Stomach (tissue), 9 donors: ENCODE measurements around the gene CSGALNACT2. TPM values are rescaled to one million over a fixed set of nuclear protein-coding genes. Genes with fewer than 3 reads are reported as not detected.

Experiments used
- DNase-seq, 2 donors: peaks; one replicate each; pipeline versions ENCODE4 v3.0.0 to v3.0.0-alpha.2; 2013 to 2019
- H3K27ac ChIP-seq, 5 donors: fragments of 200-600 bp in 4 of 5; sonication (generic) in 4 of 5; one replicate each; pipeline ENCODE4 v1.5.1; 2013 to 2019; ENCODE audit warnings: mild to moderate bottlenecking in 1 of 5, moderate library complexity in 1 of 5
- H3K27me3 ChIP-seq, 3 donors: fragments of 200-600 bp; sonication (generic); one replicate each; pipeline ENCODE4 v1.5.1; 2017 to 2019; ENCODE audit warnings: mixed run types in 1 of 3
- H3K36me3 ChIP-seq, 4 donors: fragments of 200-600 bp; sonication (generic); 1 replicate in 3 of 4; 2 replicates in 1 of 4; pipeline ENCODE4 v1.5.1; 2016 to 2019
- H3K4me1 ChIP-seq, 4 donors: fragments of 200-600 bp; sonication (generic); one replicate each; pipeline ENCODE4 v1.5.1; 2016 to 2019
- H3K4me3 ChIP-seq, 4 donors: fragments of 200-600 bp; sonication (generic) in 3 of 4; one replicate each; pipeline ENCODE4 v1.5.1; 2016 to 2019; ENCODE audit warnings: mild to moderate bottlenecking in 1 of 4
- H3K9me3 ChIP-seq, 4 donors: fragments of 200-600 bp; sonication (generic); one replicate each; pipeline ENCODE4 v1.5.1; 2016 to 2019
- EP300 ChIP-seq: sonication (generic); formaldehyde crosslinking; IDR thresholded peaks from one replicate; pipeline ENCODE4 v1.6.1; 2017; ENCODE audit warnings: antibody characterized with exemption
- POLR2A ChIP-seq, 4 donors: fragments of 450-650 bp; IDR thresholded peaks; one replicate each; pipeline ENCODE4 v1.6.1; 2016; ENCODE audit warnings: antibody characterized with exemption in 4 of 4, control low read depth in 2 of 4, mild to moderate bottlenecking in 1 of 4, moderate library complexity in 1 of 4
- POLR2AphosphoS5 ChIP-seq, 3 donors: sonication (generic); formaldehyde crosslinking; IDR thresholded peaks; one replicate each; pipeline ENCODE4 v1.6.1; 2016; ENCODE audit warnings: antibody characterized with exemption in 3 of 3
- WGBS, 5 donors: extraction: QIAGEN DNeasy Blood & Tissue Kit in 3 of 5; methylation state at CpG; one replicate each; pipeline versions ENCODE4 v1.1.5 to v1.1.7; 2013 to 2018; 5-methylcytosine and 5-hydroxymethylcytosine counted together
- intact Hi-C: fragments of 100-400 bp; cut with DNase I; formaldehyde crosslinking; loops from one replicate; pipeline ENCODE4 v1.15.1; 2023; ENCODE audit warnings: low total_unique reads
- polyA plus RNA-seq, 3 donors: library from polyadenylated mRNA; stranded (reverse); fragments of 200-250 nt; gene quantifications; one replicate each; pipeline ENCODE4 v1.2.3, GENCODE V29; 2013
- total RNA-seq, 5 donors: library from RNA; depleted of rRNA; stranded (reverse); fragments of >200 nt; gene quantifications; one replicate each; pipeline versions ENCODE4 v1.1.0 to v1.2.3, GENCODE V29; 2014 to 2016
- TF ChIP-seq, protein P1 (sequence below), 7 experiments: fragments of 450-650 bp in 4 of 7; fragments of 200-600 bp in 3 of 7; sonication (generic) in 3 of 7; IDR thresholded peaks; one replicate each; pipeline ENCODE4 v1.5.1; 2016 to 2019; ENCODE audit warnings: antibody characterized with exemption in 7 of 7, control low read depth in 2 of 7, mild to moderate bottlenecking in 1 of 7
- donor health status: healthy with polysubstance abuse.
- donor health status: Bipolar disorder and iron deficiency.
- donor health status: healthy.

Gene CSGALNACT2
- total and polyA plus RNA-seq, 8 donors, result 2.0 to 30.1 (median 7.8) TPM

DNA sequence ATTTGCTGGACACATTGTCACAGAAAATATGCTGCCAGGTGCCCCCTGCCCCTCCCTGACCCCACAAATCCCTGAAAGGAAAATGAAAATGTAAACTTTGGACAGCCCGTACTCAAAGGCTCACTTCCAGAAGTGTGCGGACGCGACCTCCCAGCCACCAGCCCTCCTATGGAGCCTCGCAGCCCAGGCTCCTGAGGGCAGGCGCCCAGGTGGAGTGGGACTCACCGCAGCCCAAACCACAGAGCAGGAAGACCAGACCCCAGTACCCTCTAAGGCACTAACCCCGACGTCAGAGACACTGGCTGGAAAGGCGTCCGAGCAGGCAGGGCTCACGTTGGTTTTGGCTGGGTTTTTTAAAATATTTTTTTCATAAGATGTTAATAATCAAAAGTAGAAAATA, 57.3 kb downstream of the CSGALNACT2 start:
- peaks cover 0 to 9% (median 3%) of the 10 kb centered on the region in 4 donors for H3K36me3 ChIP-seq
- TF ChIP-seq POLR2AphosphoS5 (IDR thresholded peaks at IDR 0.05), result no peak
- TF ChIP-seq, protein P1, sequence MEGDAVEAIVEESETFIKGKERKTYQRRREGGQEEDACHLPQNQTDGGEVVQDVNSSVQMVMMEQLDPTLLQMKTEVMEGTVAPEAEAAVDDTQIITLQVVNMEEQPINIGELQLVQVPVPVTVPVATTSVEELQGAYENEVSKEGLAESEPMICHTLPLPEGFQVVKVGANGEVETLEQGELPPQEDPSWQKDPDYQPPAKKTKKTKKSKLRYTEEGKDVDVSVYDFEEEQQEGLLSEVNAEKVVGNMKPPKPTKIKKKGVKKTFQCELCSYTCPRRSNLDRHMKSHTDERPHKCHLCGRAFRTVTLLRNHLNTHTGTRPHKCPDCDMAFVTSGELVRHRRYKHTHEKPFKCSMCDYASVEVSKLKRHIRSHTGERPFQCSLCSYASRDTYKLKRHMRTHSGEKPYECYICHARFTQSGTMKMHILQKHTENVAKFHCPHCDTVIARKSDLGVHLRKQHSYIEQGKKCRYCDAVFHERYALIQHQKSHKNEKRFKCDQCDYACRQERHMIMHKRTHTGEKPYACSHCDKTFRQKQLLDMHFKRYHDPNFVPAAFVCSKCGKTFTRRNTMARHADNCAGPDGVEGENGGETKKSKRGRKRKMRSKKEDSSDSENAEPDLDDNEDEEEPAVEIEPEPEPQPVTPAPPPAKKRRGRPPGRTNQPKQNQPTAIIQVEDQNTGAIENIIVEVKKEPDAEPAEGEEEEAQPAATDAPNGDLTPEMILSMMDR (IDR thresholded peaks at IDR 0.05), result no peak
- TF ChIP-seq EP300, result no peak
- no peak for TF ChIP-seq POLR2A (IDR thresholded peaks at IDR 0.05)
- WGBS, 5 donors, result 80 to 89% (median 86%) methylated on average over 12 of the region's 12 CpGs
- intact Hi-C loops, result no loop called here
- no peak overlapping the region for H3K27ac ChIP-seq
- no peak overlapping the region for H3K4me3 ChIP-seq
- no peaks in the 10 kb centered on the region for H3K9me3 ChIP-seq
- H3K4me1 ChIP-seq, result peaks cover 0 to 9% (median 0%) of the 10 kb centered on the region in 4 donors
- no peak for DNase-seq
- H3K27me3 ChIP-seq, result peaks cover 0 to 2% (median 0%) of the 10 kb centered on the region in 3 donors

GRCh38 chr10:43196131-43196980, 58.1 kb downstream of the CSGALNACT2 start:
- 86 to 93% (median 91%) methylated on average over 18 to 20 of the region's 20 CpGs for WGBS, 5 donors
- Histone ChIP-seq H3K27ac (no peak overlapping the region), H3K9me3 (no peaks in the 10 kb centered on the region), H3K4me3 (no peak overlapping the region), H3K27me3 (peaks cover 0 to 3% (median 0%) of the 10 kb centered on the region in 3 donors), H3K36me3 (peaks cover 0 to 9% (median 3%) of the 10 kb centered on the region in 4 donors), H3K4me1 (peaks cover 0 to 9% (median 0%) of the 10 kb centered on the region in 4 donors)
- intact Hi-C loops, result no loop called here
- no peak for TF ChIP-seq POLR2A (IDR thresholded peaks at IDR 0.05)
- TF ChIP-seq EP300, result no peak
- TF ChIP-seq, protein P1 (IDR thresholded peaks at IDR 0.05), result no peak
- DNase-seq, result no peak

DNA sequence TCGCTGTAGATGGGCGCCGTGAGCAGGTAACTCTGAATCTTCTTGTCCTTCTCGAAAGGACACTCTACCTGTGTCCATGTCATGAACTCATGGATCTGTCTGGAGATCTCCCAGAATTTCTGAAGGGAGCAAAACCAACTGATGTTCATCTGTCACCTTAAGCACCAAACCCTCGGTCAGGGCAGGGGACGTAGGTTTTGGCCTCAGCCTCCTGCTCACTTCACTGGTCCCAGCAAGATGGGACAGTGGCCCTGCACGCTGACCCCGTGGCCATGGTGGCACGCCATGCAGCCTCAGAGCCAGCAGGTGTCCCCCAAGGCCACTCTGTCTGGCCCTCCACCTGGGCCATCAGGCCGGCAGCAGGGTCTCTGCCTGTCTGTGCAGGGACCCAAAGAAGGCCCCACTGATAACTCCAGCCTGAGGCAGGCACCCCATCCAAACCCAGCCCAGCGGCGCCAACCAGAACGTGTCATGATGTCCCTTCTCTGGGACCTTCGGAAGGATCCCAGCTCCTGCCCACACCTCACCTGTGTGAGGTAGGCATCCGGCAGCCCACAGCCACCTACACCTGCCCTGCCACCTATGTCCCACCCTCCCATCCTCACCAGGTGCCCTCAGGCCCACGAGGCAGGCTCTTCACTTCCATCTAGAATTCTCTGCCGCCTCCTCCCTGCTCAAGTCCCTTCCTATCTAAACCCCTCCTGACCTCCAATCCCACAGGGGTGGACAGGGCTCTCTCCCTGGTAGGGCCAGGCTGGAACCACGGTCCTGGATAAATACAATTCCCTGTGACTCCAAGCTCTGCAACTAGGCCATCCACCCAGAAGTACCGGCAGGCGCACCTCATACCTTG, 59.0 kb downstream of the CSGALNACT2 start:
- no peak for TF ChIP-seq POLR2AphosphoS5 (IDR thresholded peaks at IDR 0.05)
- TF ChIP-seq POLR2A (IDR thresholded peaks at IDR 0.05), result no peak
- TF ChIP-seq, protein P1 (IDR thresholded peaks at IDR 0.05), result no peak
- TF ChIP-seq EP300, result no peak
- Histone ChIP-seq H3K27ac (no peak overlapping the region), H3K27me3 (peaks cover 0 to 9% (median 0%) of the 10 kb centered on the region in 3 donors), H3K9me3 (no peaks in the 10 kb centered on the region), H3K4me1 (peaks cover 3 to 17% (median 7%) of the 10 kb centered on the region in 4 donors), H3K36me3 (peaks cover 0 to 9% (median 3%) of the 10 kb centered on the region in 4 donors), H3K4me3 (no peak overlapping the region)
- intact Hi-C loops, result no loop called here
- DNase-seq, result peak in 1 of 2 donors; percentile 24
- WGBS, 5 donors, result 92 to 95% (median 92%) methylated on average over 16 to 20 of the region's 20 CpGs
